ENCODE data around the gene IL24.
A peak's percentile ranks its signal among the peaks of the same experiment; 100 is the strongest.

Gene IL24

GRCh38 chr1:206929524-206929923 lies 32.3 kb downstream of the IL24 start:
- DNase-seq = no peak

- no peak for DNase-seq
Measured at GRCh38 chr1:206930210-206930798, 33.1 kb downstream of the IL24 start.

GRCh38 chr1:206931709-206932108 lies 34.5 kb downstream of the IL24 start:
- DNase-seq = no peak

DNA sequence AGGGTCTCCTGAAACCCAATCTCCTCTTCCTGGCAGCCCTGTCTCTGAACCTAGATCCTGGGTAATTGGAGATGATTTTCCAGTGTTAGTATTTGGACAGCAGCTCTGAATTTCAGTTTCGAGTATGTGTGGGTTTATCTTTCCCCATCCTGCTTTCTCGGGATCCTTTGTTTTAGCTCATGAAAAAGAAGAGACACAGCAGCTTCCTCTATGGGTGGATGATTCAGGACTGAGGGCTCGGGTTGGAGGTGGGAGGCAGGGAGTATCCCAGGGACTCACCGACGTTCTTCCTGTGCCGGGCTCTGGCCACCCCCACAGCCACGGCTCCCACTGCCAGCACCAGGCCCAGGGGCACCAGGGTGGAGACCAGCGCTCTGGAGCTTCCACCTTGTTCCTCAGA lies 34.9 kb downstream of the IL24 start:
- no peak for DNase-seq

GRCh38 chr1:206933333-206933945 lies 36.2 kb downstream of the IL24 start:
- peak; percentile 43 to 76 (median 62) for DNase-seq

- peak in 5 of 6 experiments; percentile 9 to 41 (median 24) for DNase-seq
Measured at GRCh38 chr1:206935491-206936067, 38.3 kb downstream of the IL24 start.

- no peak for DNase-seq
Measured at GRCh38 chr1:206937425-206937824, 40.2 kb downstream of the IL24 start.

DNA sequence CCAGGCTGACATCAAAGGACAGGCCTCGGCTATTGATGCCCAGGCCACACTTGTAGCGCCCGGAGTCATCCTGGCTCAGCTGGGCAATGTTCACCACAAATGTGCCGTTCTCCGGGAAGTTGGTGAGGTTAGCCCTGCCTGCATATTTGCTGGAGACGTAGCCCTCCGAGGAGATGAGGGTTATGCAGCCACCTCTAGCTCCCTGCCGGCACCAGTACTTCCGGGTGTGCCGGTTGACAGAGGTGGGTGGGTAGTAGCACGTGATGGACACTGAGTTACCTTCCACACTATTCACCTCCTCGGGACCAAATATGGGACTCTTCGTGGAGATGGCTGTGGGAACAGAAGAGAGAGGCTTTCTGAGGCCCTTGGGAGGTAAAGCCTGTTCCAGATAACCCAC lies 41.9 kb downstream of the IL24 start:
- no peak for DNase-seq

GRCh38 chr1:206939841-206940587 lies 42.8 kb downstream of the IL24 start:
- no peak for DNase-seq

DNA sequence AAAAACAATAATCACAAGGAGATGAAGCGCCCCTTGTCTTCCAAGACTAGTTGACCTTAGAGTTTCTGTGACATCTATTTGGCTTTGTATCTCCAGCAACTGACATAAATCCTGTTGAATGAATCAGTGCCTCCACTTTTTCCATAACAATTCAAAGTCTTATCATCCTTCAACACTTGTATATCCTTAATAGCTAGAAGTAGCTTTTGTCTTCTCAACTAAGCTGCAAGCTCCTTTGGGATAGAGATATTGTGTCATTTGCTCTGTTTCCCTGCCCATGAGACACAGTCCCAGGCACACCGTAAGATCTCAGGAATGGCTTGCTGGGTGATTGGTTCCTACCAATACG lies 43.3 kb downstream of the IL24 start:
- DNase-seq = no peak

DNA sequence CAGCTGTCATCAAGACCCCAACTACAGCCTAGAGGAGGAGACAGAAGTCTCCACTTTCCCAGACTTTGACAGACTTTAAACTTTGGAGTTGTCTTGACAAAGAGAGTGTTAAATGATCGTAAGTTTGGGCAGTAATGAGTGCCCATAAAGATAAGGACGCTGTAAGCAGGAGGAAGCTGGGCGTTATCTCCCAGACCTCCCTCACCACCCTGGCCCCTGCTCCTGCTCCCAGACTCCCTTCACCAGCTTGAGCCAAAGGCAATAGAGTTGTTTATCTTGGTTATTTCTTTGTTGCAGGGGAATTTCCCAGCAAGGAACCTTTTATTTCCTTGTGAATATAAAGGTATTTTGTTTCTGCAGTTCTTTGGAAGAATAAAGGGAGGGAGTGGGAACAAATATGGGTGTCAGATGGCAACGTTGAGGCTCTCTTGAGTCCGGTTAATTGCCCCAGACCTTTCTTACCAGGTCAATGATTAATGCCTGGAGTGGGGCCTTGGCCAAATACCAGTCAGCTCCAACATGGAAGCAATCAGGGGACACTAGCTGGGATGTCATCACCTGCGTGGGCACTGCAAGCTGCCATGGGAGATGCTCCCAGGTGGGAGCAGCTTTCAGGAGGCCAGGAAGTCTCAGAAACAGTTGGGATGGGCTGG lies 44.6 kb downstream of the IL24 start:
- no peak for DNase-seq

DNA sequence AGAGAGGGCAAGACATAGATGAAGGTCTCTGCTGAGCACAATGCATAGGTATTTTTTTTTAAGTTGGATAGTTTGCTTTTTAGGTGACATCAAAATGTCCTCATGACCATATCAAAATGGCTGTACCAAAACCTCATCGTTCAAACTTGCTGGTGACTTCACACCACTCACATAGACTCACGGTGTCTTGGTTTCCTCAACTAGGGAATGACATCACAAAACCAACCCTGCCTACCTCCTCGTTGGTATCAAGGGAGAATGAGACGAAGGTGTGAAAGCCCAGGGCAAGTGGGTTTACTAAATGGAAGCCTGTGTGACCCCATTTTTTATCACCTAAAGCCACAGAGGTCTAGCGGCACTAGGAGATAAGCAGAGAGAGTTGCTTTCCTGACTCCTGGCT lies 47.5 kb downstream of the IL24 start:
- no peak for DNase-seq

DNA sequence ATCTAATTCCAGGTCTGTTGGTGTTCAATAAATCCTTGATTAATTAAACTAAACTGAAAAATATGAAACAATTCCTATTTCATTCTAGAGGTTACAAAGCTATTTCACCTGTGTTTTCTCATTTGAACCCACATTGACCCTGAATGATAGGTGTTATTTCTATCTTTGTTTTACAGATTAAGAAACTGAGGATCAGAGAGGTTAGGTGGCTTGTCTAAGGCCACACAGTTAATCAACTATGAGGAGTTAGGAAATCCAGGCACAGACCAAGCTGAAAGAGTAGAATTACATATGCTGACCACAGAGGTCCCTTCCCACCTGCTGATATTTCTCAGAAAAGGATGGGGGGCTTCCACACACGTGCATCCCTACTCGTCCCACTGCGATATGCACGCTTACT lies 48.5 kb downstream of the IL24 start:
- no peak for DNase-seq

DNA sequence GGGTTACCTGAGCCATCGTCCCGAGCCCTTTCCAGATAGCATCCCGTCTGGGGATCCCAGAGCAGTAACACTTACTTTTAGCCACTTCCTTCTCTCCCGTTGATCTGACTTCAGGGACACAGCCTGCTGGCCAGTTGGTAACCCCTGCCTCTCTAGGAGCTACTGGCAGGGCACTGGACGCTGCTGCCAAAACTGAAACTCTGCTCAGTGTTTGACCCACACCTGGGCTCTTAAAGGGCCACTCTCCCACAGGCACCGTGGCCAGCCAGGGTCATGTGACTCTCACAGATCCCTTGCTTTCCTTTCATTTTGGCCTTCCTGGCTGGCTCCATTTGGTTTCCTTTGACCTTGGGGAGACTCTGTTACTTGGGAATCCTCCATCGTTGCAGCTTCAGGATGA lies 49.0 kb downstream of the IL24 start, which contains the start of gene PIGR:
Gene PIGR (minus strand): TSS at position 206 of the 400 bp plus-strand sequence. CDS start 5,935 bp downstream, outside the sequence.
- no peak for DNase-seq

GRCh38 chr1:206947255-206947654 lies 50.0 kb downstream of the IL24 start:
- DNase-seq = no peak

DNA sequence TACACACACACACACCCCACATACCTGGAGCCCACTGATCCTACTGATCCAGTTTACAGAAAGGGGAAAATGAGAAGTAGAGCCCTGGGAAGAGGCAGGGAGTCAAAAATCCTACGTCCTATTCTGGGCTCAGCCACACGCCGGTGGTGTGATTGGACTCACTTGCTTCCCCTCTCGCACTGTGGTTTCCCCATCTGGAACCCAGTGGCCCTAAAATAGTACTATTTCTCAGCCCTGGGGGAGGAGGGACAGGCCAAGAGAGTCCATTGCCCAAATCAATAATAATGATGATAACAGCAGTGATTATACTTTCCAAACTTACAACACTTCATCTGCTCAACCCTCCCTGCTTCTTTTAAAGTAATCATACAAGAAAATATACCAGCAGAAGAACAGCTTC lies 52.0 kb downstream of the IL24 start:
- no peak for DNase-seq

- DNase-seq = no peak
Measured at GRCh38 chr1:206949641-206950040, 52.4 kb downstream of the IL24 start.

GRCh38 chr1:206951318-206952100 lies 54.3 kb downstream of the IL24 start:
- no peak for DNase-seq

GRCh38 chr1:206952171-206952570 lies 54.9 kb downstream of the IL24 start:
- no peak for DNase-seq

GRCh38 chr1:206953126-206953525 lies 55.9 kb downstream of the IL24 start:
- DNase-seq = no peak

GRCh38 chr1:206953626-206954025 lies 56.4 kb downstream of the IL24 start:
- no peak for DNase-seq
